Testis (tissue), 3 donors: ENCODE results near the gene CISD3. TPM values are rescaled to one million over a fixed set of nuclear protein-coding genes. Genes with fewer than 3 reads are reported as not detected.

Experiments
- DNase-seq: peaks from one replicate; pipeline ENCODE4 v3.0.0-alpha.2; 2019
- H3K27ac ChIP-seq, 2 donors: fragments of 200-600 bp; sonication (generic); one replicate each; pipeline ENCODE4 v1.5.1; 2019
- H3K27me3 ChIP-seq: fragments of 200-600 bp; sonication (generic); one replicate; pipeline ENCODE4 v1.5.1; 2019
- H3K36me3 ChIP-seq: fragments of 200-600 bp; sonication (generic); one replicate; pipeline ENCODE4 v1.5.1; 2017; ENCODE audit warnings: low read depth; ENCODE audit errors: missing control alignments
- H3K4me1 ChIP-seq: fragments of 200-600 bp; sonication (generic); one replicate; pipeline ENCODE4 v1.5.1; 2019
- H3K4me3 ChIP-seq, 2 donors: fragments of 200-600 bp; sonication (generic); one replicate each; pipeline ENCODE4 v1.5.1; 2017 to 2019
- H3K9me3 ChIP-seq: fragments of 200-600 bp; sonication (generic); one replicate; pipeline ENCODE4 v1.5.1; 2017
- POLR2A ChIP-seq: fragments of 450-650 bp; IDR thresholded peaks from one replicate; pipeline ENCODE4 v1.6.1; 2017; ENCODE audit warnings: antibody characterized with exemption, mild to moderate bottlenecking, moderate library complexity
- WGBS, 2 donors: methylation state at CpG; one replicate each; pipeline ENCODE4 v1.1.5; 2018; 5-methylcytosine and 5-hydroxymethylcytosine counted together
- intact Hi-C: fragments of 100-400 bp; cut with DNase I; formaldehyde crosslinking; loops from one replicate; pipeline ENCODE4 v1.15.1; 2023; ENCODE audit warnings: low total_unique reads
- polyA plus RNA-seq: library from polyadenylated mRNA; stranded (reverse); fragments of 350-450 nt; fragmentation: Illumina TruSeq; extraction: RNeasy Lipid Tissue Mini Kit (QIAGEN cat#74804); gene quantifications from one replicate; pipeline ENCODE4 v1.2.3, GENCODE V29; 2014; ENCODE audit warnings: low read depth, low replicate concordance; ENCODE audit not compliant: insufficient read depth
- total RNA-seq, 2 donors: library from RNA; depleted of rRNA; stranded (reverse); fragments of >200 nt; gene quantifications; one replicate each; pipeline ENCODE4 v1.2.3, GENCODE V29; 2016
- TF ChIP-seq, protein P1 (sequence below), 3 experiments: fragments of 450-650 bp in 2 of 3; fragments of 200-600 bp in 1 of 3; sonication (generic) in 1 of 3; IDR thresholded peaks; one replicate each; pipeline ENCODE4 v1.5.1; 2016 to 2019; ENCODE audit warnings: antibody characterized with exemption in 3 of 3, mild to moderate bottlenecking in 2 of 3, moderate library complexity in 1 of 3

Gene CISD3
- total and polyA plus RNA-seq, 3 donors from 2014 or later = 13.9 to 25.7 (median 14.3) TPM

GRCh38 chr17:38749223-38750043 lies 19.3 kb downstream of the CISD3 start:
- Histone ChIP-seq H3K4me3 (peak overlapping the region; percentile 81 to 92), H3K9me3 (no peaks in the 10 kb centered on the region), H3K4me1 (peaks cover 42% of the 10 kb centered on the region), H3K27me3 (no peaks in the 10 kb centered on the region), H3K36me3 (no peaks in the 10 kb centered on the region), H3K27ac (peak overlapping the region; percentile 76 to 85)
- TF ChIP-seq, protein P1, sequence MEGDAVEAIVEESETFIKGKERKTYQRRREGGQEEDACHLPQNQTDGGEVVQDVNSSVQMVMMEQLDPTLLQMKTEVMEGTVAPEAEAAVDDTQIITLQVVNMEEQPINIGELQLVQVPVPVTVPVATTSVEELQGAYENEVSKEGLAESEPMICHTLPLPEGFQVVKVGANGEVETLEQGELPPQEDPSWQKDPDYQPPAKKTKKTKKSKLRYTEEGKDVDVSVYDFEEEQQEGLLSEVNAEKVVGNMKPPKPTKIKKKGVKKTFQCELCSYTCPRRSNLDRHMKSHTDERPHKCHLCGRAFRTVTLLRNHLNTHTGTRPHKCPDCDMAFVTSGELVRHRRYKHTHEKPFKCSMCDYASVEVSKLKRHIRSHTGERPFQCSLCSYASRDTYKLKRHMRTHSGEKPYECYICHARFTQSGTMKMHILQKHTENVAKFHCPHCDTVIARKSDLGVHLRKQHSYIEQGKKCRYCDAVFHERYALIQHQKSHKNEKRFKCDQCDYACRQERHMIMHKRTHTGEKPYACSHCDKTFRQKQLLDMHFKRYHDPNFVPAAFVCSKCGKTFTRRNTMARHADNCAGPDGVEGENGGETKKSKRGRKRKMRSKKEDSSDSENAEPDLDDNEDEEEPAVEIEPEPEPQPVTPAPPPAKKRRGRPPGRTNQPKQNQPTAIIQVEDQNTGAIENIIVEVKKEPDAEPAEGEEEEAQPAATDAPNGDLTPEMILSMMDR (IDR thresholded peaks at IDR 0.05) = no peak
- no peak for TF ChIP-seq POLR2A
- WGBS, 2 donors = 0 to 1% methylated on average over 29 to 78 of the region's 79 CpGs
- intact Hi-C loops = no loop called here
- peak; percentile 87 for DNase-seq

DNA sequence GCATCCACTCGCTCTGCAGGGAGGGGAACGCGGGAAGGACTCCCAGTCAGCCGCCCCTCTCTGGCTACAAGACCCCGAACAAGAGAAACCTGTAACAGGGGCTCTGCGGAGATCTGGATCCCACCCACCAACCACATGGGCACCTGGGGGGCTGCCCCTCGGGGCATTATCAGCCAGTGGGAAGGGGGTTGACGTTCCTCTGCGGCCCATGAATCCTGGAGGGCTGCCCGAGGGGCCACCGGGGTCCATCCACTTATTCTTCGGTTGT lies 19.8 kb downstream of the CISD3 start:
- Histone ChIP-seq H3K27ac (peak overlapping the region in 1 of 2 donors; percentile 85), H3K36me3 (no peaks in the 10 kb centered on the region), H3K9me3 (no peaks in the 10 kb centered on the region), H3K4me1 (peaks cover 42% of the 10 kb centered on the region), H3K27me3 (no peaks in the 10 kb centered on the region), H3K4me3 (peak overlapping the region; percentile 81 to 92)
- intact Hi-C loops = no loop called here
- DNase-seq = no peak
- 0 to 3% methylated on average over 8 to 12 of the region's 12 CpGs for WGBS, 2 donors
- TF ChIP-seq, protein P1 (IDR thresholded peaks at IDR 0.05) = no peak
- no peak for TF ChIP-seq POLR2A

- WGBS, 2 donors = 22 to 27% methylated on average over 22 to 28 of the region's 28 CpGs
- Histone ChIP-seq H3K27me3 (no peaks in the 10 kb centered on the region), H3K36me3 (no peaks in the 10 kb centered on the region), H3K4me1 (peaks cover 39% of the 10 kb centered on the region), H3K9me3 (no peaks in the 10 kb centered on the region), H3K4me3 (no peak overlapping the region), H3K27ac (peak overlapping the region in 1 of 2 donors; percentile 85)
- intact Hi-C loops = no loop called here
- TF ChIP-seq, protein P1 (IDR thresholded peaks at IDR 0.05) = no peak
- no peak for TF ChIP-seq POLR2A
- DNase-seq = no peak
Observed at GRCh38 chr17:38750312-38751121, 20.4 kb downstream of the CISD3 start.

- Histone ChIP-seq H3K4me1 (peaks cover 32% of the 10 kb centered on the region), H3K9me3 (no peaks in the 10 kb centered on the region), H3K27me3 (no peaks in the 10 kb centered on the region), H3K36me3 (no peaks in the 10 kb centered on the region), H3K4me3 (peak overlapping the region; percentile 84 to 93), H3K27ac (peak overlapping the region in 1 of 2 donors; percentile 76)
- WGBS, 2 donors = 3 to 4% methylated on average over 10 of the region's 10 CpGs
- DNase-seq = no peak
- intact Hi-C loops = no loop called here
- TF ChIP-seq, protein P1 (IDR thresholded peaks at IDR 0.05) = no peak
- TF ChIP-seq POLR2A = no peak
Observed at GRCh38 chr17:38751144-38751807, 21.1 kb downstream of the CISD3 start.
